SK-N-SH (cell line): ENCODE measurements around the gene RBM15B. TPM values are rescaled to one million over a fixed set of nuclear protein-coding genes. Genes with fewer than 3 reads are reported as not detected.

Source experiments
- polyA plus RNA-seq, 3 experiments: library from polyadenylated mRNA; depleted of rRNA; stranded (reverse); fragments of >200 nt; gene quantifications; 2 replicates each; pipeline ENCODE4 v1.2.3, GENCODE V29; 2012

RBM15B gene
- polyA plus RNA-seq, 1 of the 3 experiments (the other 2 are of a cell fraction), result 17.0 TPM

Other genes with a start within 250 kb of the RBM15B start
- gene MANF, start 6.0 kb upstream of the RBM15B start, polyA plus RNA-seq (2012; rRNA removed), result 118 and 121 TPM in 2 replicates
- 9.7 and 12.1 TPM in 2 replicates for gene DCAF1, start 108.7 kb downstream of the RBM15B start, polyA plus RNA-seq (2012; rRNA removed)
- gene RAD54L2, start 147.4 kb downstream of the RBM15B start, polyA plus RNA-seq (2012; rRNA removed), result 3.6 and 4.1 TPM in 2 replicates